Activated B cell treated with CpG ODN at 0.5 μM for 24 hours (primary cell): ENCODE measurements around the gene WDR76. TPM values are rescaled to one million over a fixed set of nuclear protein-coding genes. Genes with fewer than 3 reads are reported as not detected.

Experiments used
- ATAC-seq: fragments of 200-7000 bp; cut with Tn5 transposase; one replicate; pipeline ENCODE4 v1.10.0; 2021; ENCODE audit warnings: low read depth, mild to moderate bottlenecking, moderate library complexity
- CTCF ChIA-PET: fragments of 350-600 bp; sonication (Branson Sonifier 250); formaldehyde crosslinking; loops from one replicate; lab custom pipeline; 2021; ENCODE audit warnings: antibody characterized with exemption; lab: Charles Lee
- POLR2A ChIA-PET: fragments of 350-600 bp; sonication (Branson Sonifier 250); formaldehyde crosslinking; loops from one replicate; lab custom pipeline; 2021; ENCODE audit warnings: antibody characterized with exemption; lab: Charles Lee
- DNase-seq: peaks from one replicate; pipeline ENCODE4 v3.0.0; 2022
- H3K27ac Mint-ChIP-seq: one replicate; pipeline ENCODE4 v1.8.0; 2020; ENCODE audit warnings: mixed read lengths
- H3K27me3 Mint-ChIP-seq: one replicate; pipeline ENCODE4 v1.8.0; 2021; ENCODE audit warnings: mixed read lengths
- H3K36me3 Mint-ChIP-seq: one replicate; pipeline ENCODE4 v1.8.0; 2021; ENCODE audit warnings: low read depth, mixed read lengths
- H3K4me1 Mint-ChIP-seq: one replicate; pipeline ENCODE4 v1.8.0; 2021; ENCODE audit warnings: mixed read lengths
- H3K4me3 Mint-ChIP-seq: one replicate; pipeline ENCODE4 v1.8.0; 2020; ENCODE audit warnings: mild to moderate bottlenecking, mixed read lengths
- H3K9me3 Mint-ChIP-seq: one replicate; pipeline ENCODE4 v1.8.0; 2020; ENCODE audit warnings: mixed read lengths
- CTCF ChIP-seq: fragments of 200-600 bp; IDR thresholded peaks from one replicate; pipeline ENCODE4 v1.8.0; 2022; ENCODE audit warnings: antibody characterized with exemption, mild to moderate bottlenecking
- intact Hi-C: fragments of 100-400 bp; cut with micrococcal nuclease; formaldehyde crosslinking; loops from one replicate; pipeline ENCODE4 v1.15.1; 2024
- total RNA-seq: library from RNA; stranded (reverse); gene quantifications from 2 replicates; pipeline ENCODE4 v1.2.3, GENCODE V29; 2022

The WDR76 gene
- 12.0 and 15.1 TPM in 2 replicates for total RNA-seq

GRCh38 chr15:43826508-43827341 lies at the start of gene WDR76:
Gene WDR76 (plus strand): TSS chr15:43827002. CDS start chr15:43827033, 31 bp downstream.
- ChIA-PET POLR2A (interaction anchor here (0.5 to 2.5 kb wide), 8 partner anchors 9 to 1554 kb away, joined by 3 to 20 read pairs (median 7); partner anchors contain the start of genes ELL3, HYPK, PDIA3 and SERINC4), CTCF (interaction anchor here (1.7 to 1.9 kb wide), 2 partner anchors 26 to 50 kb away, joined by 4 to 8 read pairs; partner anchors contain the start of genes ELL3 and HYPK)
- peak; percentile 74 for ATAC-seq
- Mint-ChIP-seq H3K36me3 (peaks cover 12% of the 10 kb centered on the region), H3K4me1 (peaks cover 67% of the 10 kb centered on the region), H3K9me3 (no peaks in the 10 kb centered on the region), H3K27me3 (no peaks in the 10 kb centered on the region), H3K27ac (peak within 1 kb of the TSS; percentile 83), H3K4me3 (peak within 1 kb of the TSS; percentile 89)
- peak; percentile 73 for DNase-seq
- no peak for TF ChIP-seq CTCF
- intact Hi-C loops = loop anchor here (10.0 kb wide), 1 partner anchor 312 kb away; the partner anchor contains the start of gene MAP1A

GRCh38 chr15:43777267-43777914 lies 49.4 kb upstream of the WDR76 start:
- Mint-ChIP-seq H3K36me3 (peaks cover 45% of the 10 kb centered on the region), H3K27ac (peak overlapping the region; percentile 96), H3K4me1 (peaks cover 40% of the 10 kb centered on the region), H3K9me3 (no peaks in the 10 kb centered on the region), H3K27me3 (no peaks in the 10 kb centered on the region), H3K4me3 (peak overlapping the region; percentile 96)
- peak; percentile 69 for ATAC-seq
- ChIA-PET POLR2A (interaction anchor here (0.6 to 10.1 kb wide), 19 partner anchors 16 to 1202 kb away, joined by 3 to 509 read pairs (median 8); partner anchors contain the start of genes HYPK, MFAP1, PDIA3 and SERF2), CTCF (interaction anchor here (0.8 to 2.9 kb wide), 11 partner anchors 9 to 50 kb away, joined by 3 to 49 read pairs (median 6); partner anchors contain the start of genes HYPK, MFAP1, PDIA3 and SERF2)
- TF ChIP-seq CTCF = no peak
- no peak for DNase-seq
- intact Hi-C loops = loop anchor here (1.0 to 2.0 kb wide), 4 partner anchors 12 to 949 kb away; partner anchors contain the start of genes FRMD5 and MFAP1

GRCh38 chr15:43779016-43779415 lies 47.8 kb upstream of the WDR76 start:
- CTCF ChIA-PET = no interaction called here
- ATAC-seq = no peak
- POLR2A ChIA-PET = interaction anchor here (10.1 kb wide), 1 partner anchor 15 kb away, joined by 509 read pairs; the partner anchor contains the start of genes HYPK, SERF2 and SERINC4

GRCh38 chr15:43789409-43789808 lies 37.4 kb upstream of the WDR76 start:
- H3K27me3 Mint-ChIP-seq = no peaks in the 10 kb centered on the region
- H3K27ac Mint-ChIP-seq = peak overlapping the region; percentile 88
- peaks cover 23% of the 10 kb centered on the region for H3K36me3 Mint-ChIP-seq
- peak; percentile 12 for ATAC-seq
- ChIA-PET POLR2A (interaction anchor here (0.7 to 18.0 kb wide), 12 partner anchors 8 to 939 kb away, joined by 3 to 509 read pairs (median 6); partner anchors contain the start of genes ELL3, HYPK, MFAP1 and PDIA3), CTCF (interaction anchor here (1.0 to 5.7 kb wide), 2 partner anchors 12 to 20 kb away, joined by 3 to 49 read pairs; partner anchors contain the start of gene ELL3)
- intact Hi-C loops = loop anchor here (1.0 kb wide), 1 partner anchor 12 kb away; no protein-coding TSS in a partner anchor
- H3K9me3 Mint-ChIP-seq = no peaks in the 10 kb centered on the region
- TF ChIP-seq CTCF = no peak
- H3K4me3 Mint-ChIP-seq = peak overlapping the region; percentile 66
- no peak for DNase-seq
- H3K4me1 Mint-ChIP-seq = peaks cover 56% of the 10 kb centered on the region

More at GRCh38 chr15:43779016-43779415, 47.8 kb upstream of the WDR76 start:
- no peak for DNase-seq
- H3K36me3 Mint-ChIP-seq = peaks cover 28% of the 10 kb centered on the region
- peak overlapping the region; percentile 25 for H3K4me3 Mint-ChIP-seq
- no peaks in the 10 kb centered on the region for H3K27me3 Mint-ChIP-seq
- H3K4me1 Mint-ChIP-seq = peaks cover 39% of the 10 kb centered on the region
- intact Hi-C loops = no loop called here
- TF ChIP-seq CTCF = no peak
- no peaks in the 10 kb centered on the region for H3K9me3 Mint-ChIP-seq
- no peak overlapping the region for H3K27ac Mint-ChIP-seq
